Fibroblast of lung (primary cell): ENCODE data around the gene CACNB4.

Experiments
- CTCF ChIP-seq, 2 donors: IDR thresholded peaks in 1 of 2; conservative IDR thresholded peaks in 1 of 2; 1 replicate in 1 of 2; 2 replicates in 1 of 2; pipeline ENCODE4 v1.5.1; 2011 to 2012; ENCODE audit warnings: low read length in 2 of 2, control low read depth in 1 of 2, inconsistent platforms in 1 of 2, low read depth in 1 of 2, mild to moderate bottlenecking in 1 of 2
- EZH2 ChIP-seq: IDR thresholded peaks from 2 replicates; pipeline ENCODE4 v1.5.1; 2012; ENCODE audit warnings: low read length, control low read depth, mild to moderate bottlenecking; ENCODE audit errors: missing control alignments

GRCh38 chr2:152084076-152084475 is 14.8 kb downstream of the CACNB4 start:
- TF ChIP-seq CTCF (conservative IDR thresholded peaks at IDR 0.05 in 1 of 2, IDR thresholded peaks at IDR 0.05 in 1 of 2; ENCODE audit: low read depth in 1 of 2, low read length in 2 of 2) (no peak), EZH2 (no peak)
